ENCODE measurements around the gene ASPSCR1. TPM values are rescaled to one million over a fixed set of nuclear protein-coding genes. Genes with fewer than 3 reads are reported as not detected.

The ASPSCR1 gene
- total and polyA plus RNA-seq, 2 of the 13 experiments (the other 11 are each of a cell fraction or from before 2014, with no cell fraction given), result 274 to 314 TPM

DNA sequence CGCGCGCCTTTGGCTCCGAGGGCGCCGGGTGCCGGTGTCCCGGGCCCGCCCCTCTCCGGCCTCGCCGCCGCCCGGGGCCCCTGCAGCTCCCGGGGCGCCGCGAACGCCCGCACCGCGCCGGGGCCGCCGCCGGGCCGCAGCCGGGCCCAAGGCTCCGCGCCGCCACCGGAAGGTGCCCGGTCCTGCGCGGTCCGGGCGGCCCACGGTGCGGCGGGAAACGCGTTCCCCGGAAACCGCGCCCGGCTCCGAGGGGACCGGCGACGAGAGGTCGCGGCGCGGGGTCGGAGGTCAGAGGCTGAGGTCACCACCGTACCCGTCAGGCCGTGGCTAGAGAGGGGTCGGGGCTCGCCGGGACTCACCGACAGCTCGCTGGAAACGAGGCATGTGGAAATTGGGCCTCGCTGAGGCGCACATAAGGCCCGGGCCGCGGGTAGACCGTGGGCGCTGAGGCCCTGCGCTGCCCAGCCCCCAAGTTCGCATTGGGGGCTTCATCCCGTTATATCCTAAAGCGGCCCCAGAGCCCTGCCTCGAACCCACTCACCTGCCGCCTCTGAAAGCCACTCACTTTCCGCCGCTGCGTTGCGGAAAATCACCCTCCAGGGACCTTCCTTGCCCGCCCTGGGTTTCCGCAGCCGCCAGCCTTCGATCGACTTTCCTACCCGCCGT lies 88.3 kb downstream of the ASPSCR1 start, which contains the start of gene DUS1L (continued):
- no peak for TF ChIP-seq EZH2 (conservative IDR thresholded peaks at IDR 0.05; ENCODE audit: low read depth, low read length)
- TF ChIP-seq MBD4 (IDR thresholded peaks at IDR 0.05; ENCODE audit: borderline replicate concordance, low read length), result no peak
- TF ChIP-seq, protein P1, sequence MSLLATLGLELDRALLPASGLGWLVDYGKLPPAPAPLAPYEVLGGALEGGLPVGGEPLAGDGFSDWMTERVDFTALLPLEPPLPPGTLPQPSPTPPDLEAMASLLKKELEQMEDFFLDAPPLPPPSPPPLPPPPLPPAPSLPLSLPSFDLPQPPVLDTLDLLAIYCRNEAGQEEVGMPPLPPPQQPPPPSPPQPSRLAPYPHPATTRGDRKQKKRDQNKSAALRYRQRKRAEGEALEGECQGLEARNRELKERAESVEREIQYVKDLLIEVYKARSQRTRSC (CRISPR knock-in tag; IDR thresholded peaks at IDR 0.05; ENCODE audit: low read depth), result 0 out of 2 replicates have a peak, but pooled peaks have one; percentile 39
- TF ChIP-seq SUZ12 (IDR thresholded peaks at IDR 0.05; ENCODE audit: low read depth, low read length), result 0 out of 2 replicates have a peak, but pooled peaks have one; percentile 9
- no peak for TF ChIP-seq SATB2 (CRISPR knock-in tag; IDR thresholded peaks at IDR 0.05)
- TF ChIP-seq HNRNPK (IDR thresholded peaks at IDR 0.05; ENCODE audit: low read depth, low read length, poor library complexity, severe bottlenecking), result peak; percentile 35
- peak; percentile 86; the same call in 1 of the 2 replicates for TF ChIP-seq BORCS8-MEF2B (CRISPR knock-in tag; IDR thresholded peaks at IDR 0.05)
- 0 out of 2 replicates have a peak, but pooled peaks have one; percentile 53 for TF ChIP-seq ZNF367 (CRISPR knock-in tag; IDR thresholded peaks at IDR 0.05; ENCODE audit: borderline replicate concordance)
- TF ChIP-seq MIER2 (CRISPR knock-in tag; IDR thresholded peaks at IDR 0.05), result 0 out of 2 replicates have a peak, but pooled peaks have one; percentile 34
- TF ChIP-seq ZNF282 (IDR thresholded peaks at IDR 0.05; ENCODE audit: partially characterized antibody), result no peak
- peak; percentile 95; the same call in 1 of the 2 replicates for TF ChIP-seq SALL2 (CRISPR knock-in tag; IDR thresholded peaks at IDR 0.05)
- TF ChIP-seq, protein P2, sequence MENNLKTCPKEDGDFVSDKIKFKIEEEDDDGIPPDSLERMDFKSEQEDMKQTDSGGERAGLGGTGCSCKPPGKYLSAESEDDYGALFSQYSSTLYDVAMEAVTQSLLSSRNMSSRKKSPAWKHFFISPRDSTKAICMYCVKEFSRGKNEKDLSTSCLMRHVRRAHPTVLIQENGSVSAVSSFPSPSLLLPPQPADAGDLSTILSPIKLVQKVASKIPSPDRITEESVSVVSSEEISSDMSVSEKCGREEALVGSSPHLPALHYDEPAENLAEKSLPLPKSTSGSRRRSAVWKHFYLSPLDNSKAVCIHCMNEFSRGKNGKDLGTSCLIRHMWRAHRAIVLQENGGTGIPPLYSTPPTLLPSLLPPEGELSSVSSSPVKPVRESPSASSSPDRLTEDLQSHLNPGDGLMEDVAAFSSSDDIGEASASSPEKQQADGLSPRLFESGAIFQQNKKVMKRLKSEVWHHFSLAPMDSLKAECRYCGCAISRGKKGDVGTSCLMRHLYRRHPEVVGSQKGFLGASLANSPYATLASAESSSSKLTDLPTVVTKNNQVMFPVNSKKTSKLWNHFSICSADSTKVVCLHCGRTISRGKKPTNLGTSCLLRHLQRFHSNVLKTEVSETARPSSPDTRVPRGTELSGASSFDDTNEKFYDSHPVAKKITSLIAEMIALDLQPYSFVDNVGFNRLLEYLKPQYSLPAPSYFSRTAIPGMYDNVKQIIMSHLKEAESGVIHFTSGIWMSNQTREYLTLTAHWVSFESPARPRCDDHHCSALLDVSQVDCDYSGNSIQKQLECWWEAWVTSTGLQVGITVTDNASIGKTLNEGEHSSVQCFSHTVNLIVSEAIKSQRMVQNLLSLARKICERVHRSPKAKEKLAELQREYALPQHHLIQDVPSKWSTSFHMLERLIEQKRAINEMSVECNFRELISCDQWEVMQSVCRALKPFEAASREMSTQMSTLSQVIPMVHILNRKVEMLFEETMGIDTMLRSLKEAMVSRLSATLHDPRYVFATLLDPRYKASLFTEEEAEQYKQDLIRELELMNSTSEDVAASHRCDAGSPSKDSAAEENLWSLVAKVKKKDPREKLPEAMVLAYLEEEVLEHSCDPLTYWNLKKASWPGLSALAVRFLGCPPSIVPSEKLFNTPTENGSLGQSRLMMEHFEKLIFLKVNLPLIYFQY (CRISPR knock-in tag; IDR thresholded peaks at IDR 0.05; ENCODE audit: borderline replicate concordance), result peak; percentile 97
- TF ChIP-seq, protein P3, sequence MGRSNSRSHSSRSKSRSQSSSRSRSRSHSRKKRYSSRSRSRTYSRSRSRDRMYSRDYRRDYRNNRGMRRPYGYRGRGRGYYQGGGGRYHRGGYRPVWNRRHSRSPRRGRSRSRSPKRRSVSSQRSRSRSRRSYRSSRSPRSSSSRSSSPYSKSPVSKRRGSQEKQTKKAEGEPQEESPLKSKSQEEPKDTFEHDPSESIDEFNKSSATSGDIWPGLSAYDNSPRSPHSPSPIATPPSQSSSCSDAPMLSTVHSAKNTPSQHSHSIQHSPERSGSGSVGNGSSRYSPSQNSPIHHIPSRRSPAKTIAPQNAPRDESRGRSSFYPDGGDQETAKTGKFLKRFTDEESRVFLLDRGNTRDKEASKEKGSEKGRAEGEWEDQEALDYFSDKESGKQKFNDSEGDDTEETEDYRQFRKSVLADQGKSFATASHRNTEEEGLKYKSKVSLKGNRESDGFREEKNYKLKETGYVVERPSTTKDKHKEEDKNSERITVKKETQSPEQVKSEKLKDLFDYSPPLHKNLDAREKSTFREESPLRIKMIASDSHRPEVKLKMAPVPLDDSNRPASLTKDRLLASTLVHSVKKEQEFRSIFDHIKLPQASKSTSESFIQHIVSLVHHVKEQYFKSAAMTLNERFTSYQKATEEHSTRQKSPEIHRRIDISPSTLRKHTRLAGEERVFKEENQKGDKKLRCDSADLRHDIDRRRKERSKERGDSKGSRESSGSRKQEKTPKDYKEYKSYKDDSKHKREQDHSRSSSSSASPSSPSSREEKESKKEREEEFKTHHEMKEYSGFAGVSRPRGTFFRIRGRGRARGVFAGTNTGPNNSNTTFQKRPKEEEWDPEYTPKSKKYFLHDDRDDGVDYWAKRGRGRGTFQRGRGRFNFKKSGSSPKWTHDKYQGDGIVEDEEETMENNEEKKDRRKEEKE (IDR thresholded peaks at IDR 0.05), result no peak
- TF ChIP-seq SKI (IDR thresholded peaks at IDR 0.05; ENCODE audit: partially characterized antibody), result peak; percentile 34
- TF ChIP-seq SMC3 (IDR thresholded peaks at IDR 0.05; ENCODE audit: low read length), result no peak
- TF ChIP-seq, protein P4, sequence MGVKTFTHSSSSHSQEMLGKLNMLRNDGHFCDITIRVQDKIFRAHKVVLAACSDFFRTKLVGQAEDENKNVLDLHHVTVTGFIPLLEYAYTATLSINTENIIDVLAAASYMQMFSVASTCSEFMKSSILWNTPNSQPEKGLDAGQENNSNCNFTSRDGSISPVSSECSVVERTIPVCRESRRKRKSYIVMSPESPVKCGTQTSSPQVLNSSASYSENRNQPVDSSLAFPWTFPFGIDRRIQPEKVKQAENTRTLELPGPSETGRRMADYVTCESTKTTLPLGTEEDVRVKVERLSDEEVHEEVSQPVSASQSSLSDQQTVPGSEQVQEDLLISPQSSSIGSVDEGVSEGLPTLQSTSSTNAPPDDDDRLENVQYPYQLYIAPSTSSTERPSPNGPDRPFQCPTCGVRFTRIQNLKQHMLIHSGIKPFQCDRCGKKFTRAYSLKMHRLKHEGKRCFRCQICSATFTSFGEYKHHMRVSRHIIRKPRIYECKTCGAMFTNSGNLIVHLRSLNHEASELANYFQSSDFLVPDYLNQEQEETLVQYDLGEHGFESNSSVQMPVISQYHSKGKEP (CRISPR knock-in tag; IDR thresholded peaks at IDR 0.05), result 0 out of 2 replicates have a peak, but pooled peaks have one; percentile 55
- TF ChIP-seq FLYWCH1 (CRISPR knock-in tag; IDR thresholded peaks at IDR 0.05), result no peak
- TF ChIP-seq SYNCRIP (IDR thresholded peaks at IDR 0.05; ENCODE audit: insufficient read depth, low read depth, low read length), result no peak
- peak; percentile 61 for TF ChIP-seq JARID2 (CRISPR knock-in tag; IDR thresholded peaks at IDR 0.05; ENCODE audit: insufficient replicate concordance)
